K562 (cell line): ENCODE data around the gene ADK. TPM values are rescaled to one million over a fixed set of nuclear protein-coding genes. Genes with fewer than 3 reads are reported as not detected.

Experiments used
- ATAC-seq: fragments of 200-7000 bp; cut with Tn5 transposase; 3 replicates; pipeline ENCODE4 v1.9.1; 2020; ENCODE audit warnings: moderate library complexity
- BruUV-seq: library from RNA; stranded (reverse); fragments of 400-500 nt; replicated peaks from 2 replicates; lab custom pipeline; 2021; lab: Mats Ljungman, UMichigan
- CTCF ChIA-PET: fragments of 300-600 bp; formaldehyde crosslinking; extraction: SDS; loops from one replicate; lab custom pipeline; 2021; ENCODE audit warnings: low intra/inter-chr PET ratio; lab: Yijun Ruan, JAX
- POLR2A ChIA-PET: fragments of 300-600, 350-650 bp; sonication (Branson Sonifier 250); formaldehyde crosslinking; extraction: SDS; loops from one replicate; lab custom pipeline; 2021; ENCODE audit warnings: antibody characterized with exemption, inconsistent platforms; lab: Yijun Ruan, JAX
- DNase-seq, 4 experiments: peaks; one replicate each; pipeline versions ENCODE4 v3.0.0 to v3.0.0-alpha.2; 2011 to 2018; ENCODE audit warnings: low spot score in 3 of 4, mixed read lengths in 3 of 4; ENCODE audit errors: extremely low read depth in 1 of 4
- FAIRE-seq: peaks from 2 replicates; lab custom pipeline; 2011; peaks lifted over from hg19 to GRCh38; lab: Jason Lieb, UNC
- H2AFZ ChIP-seq: 2 replicates; pipeline ENCODE4 v1.6.0; 2011; ENCODE audit warnings: low read depth, low read length, control low read depth, inconsistent platforms
- H3K27ac ChIP-seq: fragments of 200-600 bp; 3 replicates; pipeline ENCODE4 v1.8.0; 2011; ENCODE audit warnings: low read depth, mild to moderate bottlenecking, control low read depth, inconsistent platforms, low read length, moderate library complexity, mixed read lengths; ENCODE audit errors: extremely low read depth
- H3K27me3 ChIP-seq, 2 experiments: fragments of 300-600 bp in 1 of 2; 2 replicates in 1 of 2; 3 replicates in 1 of 2; pipeline versions ENCODE4 v1.6.0 to v1.8.0; 2011; ENCODE audit warnings: inconsistent platforms in 2 of 2, low read length in 2 of 2, mild to moderate bottlenecking in 1 of 2, mixed read lengths in 1 of 2, moderate library complexity in 1 of 2; ENCODE audit not compliant: control insufficient read depth in 2 of 2, insufficient read depth in 2 of 2
- H3K36me3 ChIP-seq: fragments of 300-600 bp; 3 replicates; pipeline ENCODE4 v1.8.0; 2011; ENCODE audit warnings: mild to moderate bottlenecking, low read length, inconsistent platforms; ENCODE audit not compliant: control insufficient read depth, insufficient read depth
- H3K4me1 ChIP-seq, 2 experiments: fragments of 200-600 bp in 1 of 2; replicated peaks in 1 of 2; 2 replicates in 1 of 2; 3 replicates in 1 of 2; pipeline versions ENCODE4 v1.5.1 to v1.8.0; 2011; ENCODE audit warnings: inconsistent platforms in 2 of 2, low read length in 2 of 2, mild to moderate bottlenecking in 1 of 2, mixed read lengths in 1 of 2, moderate library complexity in 1 of 2; ENCODE audit not compliant: control insufficient read depth in 2 of 2, insufficient read depth in 2 of 2
- H3K4me2 ChIP-seq: 2 replicates; pipeline ENCODE4 v1.6.1; 2011; ENCODE audit warnings: low read length, control low read depth, inconsistent platforms, mixed read lengths; ENCODE audit not compliant: insufficient read depth
- H3K4me3 ChIP-seq: fragments of 200-600 bp; sonication (generic), shearing (Covaris generic); 2 replicates; pipeline ENCODE4 v1.5.1; 2016; ENCODE audit warnings: control low read depth, inconsistent platforms
- H3K79me2 ChIP-seq: fragments of 200-600 bp; 3 replicates; pipeline ENCODE4 v1.8.0; 2011; ENCODE audit warnings: low read length, inconsistent platforms; ENCODE audit not compliant: control insufficient read depth, insufficient read depth
- H3K9ac ChIP-seq, 2 experiments: 2 replicates each; pipeline versions ENCODE4 v1.6.0 to v1.6.1; 2011; ENCODE audit warnings: low read depth in 2 of 2, low read length in 2 of 2, control low read depth in 1 of 2, inconsistent platforms in 1 of 2, mild to moderate bottlenecking in 1 of 2, mixed read lengths in 1 of 2; ENCODE audit not compliant: insufficient read depth in 1 of 2
- H3K9me1 ChIP-seq: one replicate; pipeline ENCODE4 v1.6.0; 2011; ENCODE audit warnings: inconsistent platforms, mild to moderate bottlenecking, low read length, moderate library complexity; ENCODE audit not compliant: control insufficient read depth, insufficient read depth
- H3K9me3 ChIP-seq: replicated peaks from 2 replicates; pipeline ENCODE4 v1.5.1; 2011; ENCODE audit warnings: low read depth, low read length, inconsistent platforms; ENCODE audit not compliant: control insufficient read depth, insufficient read depth
- H4K20me1 ChIP-seq: replicated peaks from 2 replicates; pipeline ENCODE4 v1.6.1; 2011; ENCODE audit warnings: low read length, inconsistent platforms, mixed read lengths; ENCODE audit not compliant: control insufficient read depth, insufficient read depth
- E2F3 ChIP-seq: fragments of 250-450 bp; sonication (Bioruptor Pico); IDR thresholded peaks from 2 replicates; pipeline ENCODE4 v1.4.0; 2020; ENCODE audit warnings: mild to moderate bottlenecking
- HDAC3 ChIP-seq: fragments of 450-650 bp; IDR thresholded peaks from 2 replicates; pipeline ENCODE4 v1.6.1; 2018; ENCODE audit warnings: borderline replicate concordance, mild to moderate bottlenecking, moderate library complexity; ENCODE audit not compliant: partially characterized antibody
- KLF10 ChIP-seq: fragments of 250-450 bp; sonication (Bioruptor Pico); IDR thresholded peaks from 2 replicates; pipeline ENCODE4 v1.6.1; 2021; ENCODE audit warnings: matching md5 sums
- MAX ChIP-seq: sonication (generic); formaldehyde crosslinking; IDR thresholded peaks from 2 replicates; pipeline ENCODE4 v1.9.0; 2022; ENCODE audit warnings: mild to moderate bottlenecking, missing genetic modification reagents
- MTA3 ChIP-seq: fragments of 450-650 bp; formaldehyde crosslinking; IDR thresholded peaks from 2 replicates; pipeline ENCODE4 v1.6.1; 2017; ENCODE audit warnings: mild to moderate bottlenecking, borderline replicate concordance
- PML ChIP-seq: IDR thresholded peaks from 2 replicates; pipeline ENCODE4 v1.6.1; 2012; ENCODE audit warnings: low read length, inconsistent platforms
- PYGO2 ChIP-seq: fragments of 450-650 bp; IDR thresholded peaks from 2 replicates; pipeline ENCODE4 v1.6.1; 2016; ENCODE audit warnings: mild to moderate bottlenecking, missing genetic modification characterization, moderate library complexity, missing compliant biosample characterization
- SMAD2 ChIP-seq: fragments of 150-350 bp; IDR thresholded peaks from 2 replicates; pipeline ENCODE4 v1.6.1; 2014; ENCODE audit warnings: low read depth, mild to moderate bottlenecking, low read length
- ZBTB11 ChIP-seq, 3 experiments: fragments of 200-800 bp in 1 of 3; fragments of 250-450 bp in 1 of 3; fragments of 450-650 bp in 1 of 3; sonication (Bioruptor Pico) in 1 of 3; sonication (Bioruptor generic) in 1 of 3; formaldehyde crosslinking in 1 of 3; IDR thresholded peaks; 2 replicates each; pipeline versions ENCODE4 v1.6.1 to v1.8.0; 2016 to 2022; ENCODE audit warnings: mild to moderate bottlenecking in 2 of 3, missing genetic modification characterization in 2 of 3, missing compliant biosample characterization in 1 of 3, moderate library complexity in 1 of 3
- ZNF311 ChIP-seq: fragments of 250-450 bp; sonication (Bioruptor Pico); IDR thresholded peaks from 2 replicates; pipeline ENCODE4 v1.4.0; 2020; ENCODE audit warnings: mild to moderate bottlenecking, moderate library complexity
- ZNF324 ChIP-seq: fragments of 250-450 bp; sonication (Bioruptor Pico); IDR thresholded peaks from 2 replicates; pipeline ENCODE4 v1.4.0; 2020; ENCODE audit warnings: mild to moderate bottlenecking
- ZNF41 ChIP-seq: fragments of 250-450 bp; sonication (Bioruptor Pico); conservative IDR thresholded peaks from 2 replicates; pipeline ENCODE4 v1.4.0; 2020; ENCODE audit warnings: mild to moderate bottlenecking
- in situ Hi-C: fragments of 300-500 bp; cut with MboI; formaldehyde crosslinking; loops from 4 replicates; pipeline ENCODE4 v1.15.0; 2018; ENCODE audit warnings: inconsistent platforms, mixed read lengths
- intact Hi-C: fragments of 100-400 bp; cut with micrococcal nuclease; formaldehyde crosslinking; loops from 2 replicates; pipeline ENCODE4 v1.14.2; 2022
- polyA plus RNA-seq, 8 experiments: library from polyadenylated mRNA; depleted of rRNA in 4 of 8; stranded (reverse) in 5 of 8; unstranded in 3 of 8; fragments of >200 nt; fragmentation: Nextera tagmentation in 2 of 8; fragmentation: Illumina TruSeq in 1 of 8; extraction: Ambion mirVana in 2 of 8; extraction: Trizol in 1 of 8; gene quantifications; 2 replicates each; pipeline versions ENCODE4 v1.2.1 to v1.2.3, GENCODE V29; 2011 to 2014; ENCODE audit warnings: inconsistent platforms in 1 of 8, missing spikeins in 1 of 8
- total RNA-seq, 7 experiments: library from RNA; depleted of rRNA in 6 of 7; stranded (reverse); fragments of >200 nt in 6 of 7; fragmentation: Illumina TruSeq in 2 of 7; extraction: Trizol in 2 of 7; gene quantifications; 2 replicates each; pipeline versions ENCODE4 v1.2.1 to v1.2.3, GENCODE V29; 2011 to 2021; ENCODE audit warnings: low replicate concordance in 1 of 7
- TF ChIP-seq, protein P1 (sequence below): fragments of 250-450 bp; sonication (Bioruptor Pico); IDR thresholded peaks from 2 replicates; pipeline ENCODE4 v1.4.0; 2020

Gene ADK
- total and polyA plus RNA-seq, 9 of the 15 experiments (the other 6 are each of a cell fraction or from before 2014, with no cell fraction given) = 54.2 to 97.8 (median 73.6) TPM

DNA sequence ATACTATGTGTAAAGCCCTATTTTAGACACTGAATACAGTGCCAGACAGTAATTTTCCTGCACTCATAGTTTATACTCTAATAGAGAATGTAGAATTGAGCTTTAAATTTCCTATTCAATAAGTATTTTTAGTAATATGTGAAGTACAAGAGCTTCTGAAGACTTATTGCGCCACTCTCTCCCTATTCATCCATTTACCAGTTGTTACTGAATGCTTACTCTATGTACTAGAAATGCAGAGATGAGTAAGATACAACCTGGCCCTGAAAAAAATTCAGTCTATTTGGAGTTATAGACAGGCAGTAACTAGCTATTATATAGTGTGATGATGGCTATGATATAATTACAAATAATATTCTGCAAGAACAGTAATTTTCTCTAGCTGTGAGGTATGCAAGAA lies 98.8 kb downstream of the ADK start (continued):
- TF ChIP-seq, protein P1, sequence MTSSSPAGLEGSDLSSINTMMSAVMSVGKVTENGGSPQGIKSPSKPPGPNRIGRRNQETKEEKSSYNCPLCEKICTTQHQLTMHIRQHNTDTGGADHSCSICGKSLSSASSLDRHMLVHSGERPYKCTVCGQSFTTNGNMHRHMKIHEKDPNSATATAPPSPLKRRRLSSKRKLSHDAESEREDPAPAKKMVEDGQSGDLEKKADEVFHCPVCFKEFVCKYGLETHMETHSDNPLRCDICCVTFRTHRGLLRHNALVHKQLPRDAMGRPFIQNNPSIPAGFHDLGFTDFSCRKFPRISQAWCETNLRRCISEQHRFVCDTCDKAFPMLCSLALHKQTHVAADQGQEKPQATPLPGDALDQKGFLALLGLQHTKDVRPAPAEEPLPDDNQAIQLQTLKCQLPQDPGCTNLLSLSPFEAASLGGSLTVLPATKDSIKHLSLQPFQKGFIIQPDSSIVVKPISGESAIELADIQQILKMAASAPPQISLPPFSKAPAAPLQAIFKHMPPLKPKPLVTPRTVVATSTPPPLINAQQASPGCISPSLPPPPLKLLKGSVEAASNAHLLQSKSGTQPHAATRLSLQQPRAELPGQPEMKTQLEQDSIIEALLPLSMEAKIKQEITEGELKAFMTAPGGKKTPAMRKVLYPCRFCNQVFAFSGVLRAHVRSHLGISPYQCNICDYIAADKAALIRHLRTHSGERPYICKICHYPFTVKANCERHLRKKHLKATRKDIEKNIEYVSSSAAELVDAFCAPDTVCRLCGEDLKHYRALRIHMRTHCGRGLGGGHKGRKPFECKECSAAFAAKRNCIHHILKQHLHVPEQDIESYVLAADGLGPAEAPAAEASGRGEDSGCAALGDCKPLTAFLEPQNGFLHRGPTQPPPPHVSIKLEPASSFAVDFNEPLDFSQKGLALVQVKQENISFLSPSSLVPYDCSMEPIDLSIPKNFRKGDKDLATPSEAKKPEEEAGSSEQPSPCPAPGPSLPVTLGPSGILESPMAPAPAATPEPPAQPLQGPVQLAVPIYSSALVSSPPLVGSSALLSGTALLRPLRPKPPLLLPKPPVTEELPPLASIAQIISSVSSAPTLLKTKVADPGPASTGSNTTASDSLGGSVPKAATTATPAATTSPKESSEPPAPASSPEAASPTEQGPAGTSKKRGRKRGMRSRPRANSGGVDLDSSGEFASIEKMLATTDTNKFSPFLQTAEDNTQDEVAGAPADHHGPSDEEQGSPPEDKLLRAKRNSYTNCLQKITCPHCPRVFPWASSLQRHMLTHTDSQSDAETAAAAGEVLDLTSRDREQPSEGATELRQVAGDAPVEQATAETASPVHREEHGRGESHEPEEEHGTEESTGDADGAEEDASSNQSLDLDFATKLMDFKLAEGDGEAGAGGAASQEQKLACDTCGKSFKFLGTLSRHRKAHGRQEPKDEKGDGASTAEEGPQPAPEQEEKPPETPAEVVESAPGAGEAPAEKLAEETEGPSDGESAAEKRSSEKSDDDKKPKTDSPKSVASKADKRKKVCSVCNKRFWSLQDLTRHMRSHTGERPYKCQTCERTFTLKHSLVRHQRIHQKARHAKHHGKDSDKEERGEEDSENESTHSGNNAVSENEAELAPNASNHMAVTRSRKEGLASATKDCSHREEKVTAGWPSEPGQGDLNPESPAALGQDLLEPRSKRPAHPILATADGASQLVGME = no peak
- TF ChIP-seq E2F3 (no peak), KLF10 (CRISPR knock-in tag) (no peak), HDAC3 (no peak)

GRCh38 chr10:74255214-74255613 lies 104.2 kb downstream of the ADK start:
- ChIA-PET POLR2A (interaction anchor here (1.0 kb wide), 1 partner anchor 14 kb away, joined by 3 read pairs; no protein-coding TSS in a partner anchor), CTCF (no interaction called here)
- H2AFZ ChIP-seq = no peak overlapping the region
- no peaks in the 10 kb centered on the region for H3K9me3 ChIP-seq
- H3K9me1 ChIP-seq = no peaks in the 10 kb centered on the region
- no peaks in the 10 kb centered on the region for H3K27me3 ChIP-seq
- no peak overlapping the region for H3K4me2 ChIP-seq
- no peak overlapping the region for H3K9ac ChIP-seq
- H3K36me3 ChIP-seq = no peaks in the 10 kb centered on the region; the same call in 2 of the 3 replicates
- no peak for FAIRE-seq
- H3K4me3 ChIP-seq = no peak overlapping the region
- H3K79me2 ChIP-seq = no peaks in the 10 kb centered on the region
- ATAC-seq = no peak
- DNase-seq = no peak
- in situ Hi-C loops = loop anchor here (10.0 kb wide), 1 partner anchor 450 kb away; no protein-coding TSS in a partner anchor
- peaks cover 0 to 4% of the 10 kb centered on the region in 2 experiments; a peak in 1 of 5 replicates for H3K4me1 ChIP-seq
- no peak overlapping the region for H3K27ac ChIP-seq
- H4K20me1 ChIP-seq = no peaks in the 10 kb centered on the region; the same call in 1 of the 2 replicates
- intact Hi-C loops = no loop called here
- no TSS peak for BruUV-seq
- TF ChIP-seq ZBTB11 (CRISPR knock-in tag; IDR thresholded peaks at IDR 0.05) (no peak), MTA3 (no peak), MAX (CRISPR knock-in tag) (no peak), PML (no peak), ZNF41 (CRISPR knock-in tag) (no peak), PYGO2 (no peak), ZNF324 (CRISPR knock-in tag) (no peak), ZNF311 (CRISPR knock-in tag) (no peak), SMAD2 (no peak)
